SK-N-MC (cell line): ENCODE data around the gene NLGN4X.

Source experiments
- DNase-seq: peaks from one replicate; pipeline ENCODE4 v3.0.0-alpha.2; 2011; ENCODE audit warnings: low read depth, low spot score
- H3K27ac ChIP-seq: fragments of 200-600 bp; sonication (generic); 2 replicates; pipeline ENCODE4 v1.5.1; 2016; ENCODE audit warnings: mixed run types
- H3K36me3 ChIP-seq: fragments of 200-600 bp; sonication (generic); 2 replicates; pipeline ENCODE4 v1.6.1; 2017; ENCODE audit warnings: antibody characterized with exemption, low read length, mixed read lengths; ENCODE audit not compliant: insufficient read depth
- H3K4me3 ChIP-seq: fragments of 200-600 bp; sonication (generic); 2 replicates; pipeline ENCODE4 v1.5.1; 2016
- H3K9ac ChIP-seq: fragments of 200-600 bp; sonication (generic); 2 replicates; pipeline ENCODE4 v1.8.0; 2017; ENCODE audit warnings: mixed run types, mixed read lengths; ENCODE audit not compliant: insufficient read length
- H3K9me3 ChIP-seq: fragments of 200-600 bp; sonication (generic); 2 replicates; pipeline ENCODE4 v1.6.1; 2017; ENCODE audit warnings: low read depth, mild to moderate bottlenecking, antibody characterized with exemption, low read length, moderate library complexity, mixed read lengths
- EZH2 ChIP-seq: fragments of 200-600 bp; sonication (generic); IDR thresholded peaks from one replicate; pipeline ENCODE4 v1.6.1; 2017; ENCODE audit warnings: antibody characterized with exemption
- FOXP2 ChIP-seq: optimal IDR thresholded peaks from 2 replicates; pipeline ENCODE3; 2011; ENCODE audit warnings: mild to moderate bottlenecking, moderate library complexity; ENCODE audit not compliant: insufficient read depth; ENCODE audit errors: extremely low read length, control extremely low read depth
- POLR2AphosphoS5 ChIP-seq: IDR thresholded peaks from 2 replicates; pipeline ENCODE4 v1.6.1; 2012; ENCODE audit warnings: mild to moderate bottlenecking, low read depth, low read length, borderline replicate concordance

Gene NLGN4X

DNA sequence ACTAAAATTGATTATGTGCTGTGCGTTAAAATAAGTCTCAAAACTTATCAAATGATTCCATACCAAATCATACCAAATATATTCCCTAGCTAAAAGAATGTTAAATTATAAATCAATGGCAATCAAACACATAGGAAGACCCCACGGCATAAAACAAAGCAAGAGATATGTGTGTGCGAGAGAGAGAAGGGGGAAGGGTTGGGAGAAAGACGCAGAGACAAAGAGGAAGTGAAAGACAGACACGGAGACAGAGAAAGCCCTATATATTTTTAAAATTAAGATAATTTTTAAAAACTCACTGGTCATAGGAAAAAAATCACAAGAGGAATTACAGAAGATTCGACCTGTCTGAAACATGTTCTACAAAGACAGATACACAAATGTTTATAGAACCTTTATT lies 371.4 kb downstream of the NLGN4X start:
- H3K9ac ChIP-seq, result peak overlapping the region; percentile 76
- TF ChIP-seq POLR2AphosphoS5, result no peak
- H3K4me3 ChIP-seq, result peak overlapping the region; percentile 76
- H3K27ac ChIP-seq, result peak overlapping the region; percentile 87
- H3K9me3 ChIP-seq, result no peaks in the 10 kb centered on the region
- H3K36me3 ChIP-seq, result no peaks in the 10 kb centered on the region
- DNase-seq, result no peak

- H3K36me3 ChIP-seq, result no peaks in the 10 kb centered on the region
- TF ChIP-seq EZH2 (no peak), POLR2AphosphoS5 (no peak), FOXP2 (no peak)
- no peak for DNase-seq
- H3K27ac ChIP-seq, result no peak overlapping the region
- no peaks in the 10 kb centered on the region for H3K9me3 ChIP-seq
- H3K9ac ChIP-seq, result no peak overlapping the region
- no peak overlapping the region for H3K4me3 ChIP-seq
Observed at GRCh38 chrX:5852941-5853340, 375.7 kb downstream of the NLGN4X start.

- H3K27ac ChIP-seq, result no peak overlapping the region
- H3K9me3 ChIP-seq, result no peaks in the 10 kb centered on the region
- no peak for TF ChIP-seq FOXP2
- TF ChIP-seq EZH2, result no peak
- TF ChIP-seq POLR2AphosphoS5, result no peak
- H3K9ac ChIP-seq, result no peak overlapping the region
- no peaks in the 10 kb centered on the region for H3K36me3 ChIP-seq
- DNase-seq, result no peak
- no peak overlapping the region for H3K4me3 ChIP-seq
Observed at GRCh38 chrX:5842601-5843000, 386.1 kb downstream of the NLGN4X start.
